Activated T-helper 1 cell treated with anti-CD3 and anti-CD28 coated beads, Interleukin-2, amount 50 U/mL, for 16 hours (primary cell): Measurements from ENCODE around the gene ZNF74.
A peak's percentile ranks its signal among the peaks of the same experiment; 100 is the strongest.

Source experiments
- DNase-seq, 2 donors: peaks; one replicate each; pipeline ENCODE4 v3.0.0-alpha.2; 2020; ENCODE audit warnings: low read depth in 1 of 2, low spot score in 1 of 2

ZNF74 gene

GRCh38 chr22:20418211-20418788 is 24.3 kb downstream of the ZNF74 start:
- peak; percentile 56 to 59 for DNase-seq

- DNase-seq = no peak
Observed at GRCh38 chr22:20419664-20419951, 25.7 kb downstream of the ZNF74 start.

- DNase-seq = no peak
Observed at GRCh38 chr22:20420157-20420842, 26.3 kb downstream of the ZNF74 start.

GRCh38 chr22:20421507-20421874 is 27.5 kb downstream of the ZNF74 start:
- DNase-seq = no peak

GRCh38 chr22:20422271-20423007 is 28.5 kb downstream of the ZNF74 start:
- DNase-seq = no peak

- DNase-seq = no peak
Observed at GRCh38 chr22:20423008-20423905, 29.3 kb downstream of the ZNF74 start.

- DNase-seq = no peak
Observed at GRCh38 chr22:20423906-20424551, 30.1 kb downstream of the ZNF74 start.

- DNase-seq = no peak
Observed at GRCh38 chr22:20424568-20424931, 30.6 kb downstream of the ZNF74 start.

GRCh38 chr22:20424932-20425565 is 31.1 kb downstream of the ZNF74 start:
- no peak for DNase-seq

- DNase-seq = no peak
Observed at GRCh38 chr22:20425566-20426258, 31.8 kb downstream of the ZNF74 start.

GRCh38 chr22:20426259-20426615 is 32.3 kb downstream of the ZNF74 start:
- DNase-seq = no peak

GRCh38 chr22:20427104-20427944 is 33.4 kb downstream of the ZNF74 start:
- no peak for DNase-seq

- no peak for DNase-seq
Observed at GRCh38 chr22:20427945-20428417, 34.0 kb downstream of the ZNF74 start.

- no peak for DNase-seq
Observed at GRCh38 chr22:20428496-20429253, 34.7 kb downstream of the ZNF74 start.

GRCh38 chr22:20429254-20430100 is 35.5 kb downstream of the ZNF74 start:
- peak; percentile 58 to 64 for DNase-seq

- DNase-seq = no peak
Observed at GRCh38 chr22:20430101-20430719, 36.3 kb downstream of the ZNF74 start.
